Suprapubic skin (tissue), 4 donors: Measurements from ENCODE around the gene CAMK2G. TPM values are rescaled to one million over a fixed set of nuclear protein-coding genes. Genes with fewer than 3 reads are reported as not detected.

Source experiments
- DNase-seq, 2 donors: peaks; one replicate each; pipeline ENCODE4 v3.0.0-alpha.2; 2019; ENCODE audit warnings: low spot score in 2 of 2
- H3K27ac ChIP-seq: fragments of 200-600 bp; sonication (generic); one replicate; pipeline ENCODE4 v1.5.1; 2019
- H3K27me3 ChIP-seq: fragments of 200-600 bp; sonication (generic); one replicate; pipeline ENCODE4 v1.5.1; 2019
- H3K36me3 ChIP-seq: fragments of 200-600 bp; sonication (generic); one replicate; pipeline ENCODE4 v1.5.1; 2019
- H3K4me1 ChIP-seq: fragments of 200-600 bp; sonication (generic); one replicate; pipeline ENCODE4 v1.5.1; 2019
- H3K4me3 ChIP-seq: fragments of 200-600 bp; sonication (generic); one replicate; pipeline ENCODE4 v1.5.1; 2019; ENCODE audit warnings: mild to moderate bottlenecking
- H3K9me3 ChIP-seq: fragments of 200-600 bp; sonication (generic); one replicate; pipeline ENCODE4 v1.5.1; 2019
- CTCF ChIP-seq, 2 donors: fragments of 200-600 bp in 1 of 2; fragments of 450-650 bp in 1 of 2; sonication (generic) in 1 of 2; IDR thresholded peaks; one replicate each; pipeline ENCODE4 v1.5.1; 2016 to 2019; ENCODE audit warnings: antibody characterized with exemption in 2 of 2, mild to moderate bottlenecking in 1 of 2, moderate library complexity in 1 of 2
- EP300 ChIP-seq: sonication (generic); formaldehyde crosslinking; IDR thresholded peaks from one replicate; pipeline ENCODE4 v1.6.1; 2017; ENCODE audit warnings: antibody characterized with exemption
- POLR2A ChIP-seq, 2 donors: fragments of 450-650 bp; IDR thresholded peaks; one replicate each; pipeline ENCODE4 v1.6.1; 2017; ENCODE audit warnings: antibody characterized with exemption in 2 of 2, mild to moderate bottlenecking in 2 of 2, moderate library complexity in 2 of 2
- POLR2AphosphoS5 ChIP-seq, 3 donors: sonication (generic); formaldehyde crosslinking; IDR thresholded peaks; one replicate each; pipeline ENCODE4 v1.6.1; 2017; ENCODE audit warnings: antibody characterized with exemption in 3 of 3
- WGBS: methylation state at CpG from one replicate; pipeline ENCODE4 v1.1.5; 2018; 5-methylcytosine and 5-hydroxymethylcytosine counted together
- total RNA-seq, 4 donors: library from RNA; depleted of rRNA; stranded (reverse); fragments of >200 nt; gene quantifications; one replicate each; pipeline ENCODE4 v1.1.0, GENCODE V29; 2016

CAMK2G gene
- total RNA-seq, 4 donors from 2014 or later = 16.9 to 35.2 (median 20.6) TPM

- H3K36me3 ChIP-seq = peaks cover 100% of the 10 kb centered on the region
- TF ChIP-seq POLR2A (IDR thresholded peaks at IDR 0.05) = no peak
- TF ChIP-seq POLR2AphosphoS5 (IDR thresholded peaks at IDR 0.05) = no peak
- TF ChIP-seq EP300 = no peak
- TF ChIP-seq CTCF (IDR thresholded peaks at IDR 0.05) = peak; percentile 10 to 13
- no peaks in the 10 kb centered on the region for H3K27me3 ChIP-seq
- peak overlapping the region; percentile 64 for H3K27ac ChIP-seq
- WGBS = 74% methylated on average over 11 of the region's 11 CpGs
- H3K9me3 ChIP-seq = no peaks in the 10 kb centered on the region
- peaks cover 24% of the 10 kb centered on the region for H3K4me1 ChIP-seq
- H3K4me3 ChIP-seq = no peak overlapping the region
- no peak for DNase-seq
Observed at GRCh38 chr10:73802276-73802991, 71.9 kb downstream of the CAMK2G start.

GRCh38 chr10:73801253-73801590 is 73.1 kb downstream of the CAMK2G start:
- peaks cover 100% of the 10 kb centered on the region for H3K36me3 ChIP-seq
- H3K4me1 ChIP-seq = peaks cover 17% of the 10 kb centered on the region
- no peak for TF ChIP-seq POLR2AphosphoS5 (IDR thresholded peaks at IDR 0.05)
- TF ChIP-seq POLR2A (IDR thresholded peaks at IDR 0.05) = no peak
- no peak for TF ChIP-seq EP300
- TF ChIP-seq CTCF (IDR thresholded peaks at IDR 0.05) = no peak
- no peak overlapping the region for H3K4me3 ChIP-seq
- H3K27ac ChIP-seq = no peak overlapping the region
- DNase-seq = no peak
- H3K27me3 ChIP-seq = no peaks in the 10 kb centered on the region
- WGBS = 92% methylated on average over 13 of the region's 13 CpGs
- H3K9me3 ChIP-seq = no peaks in the 10 kb centered on the region

DNA sequence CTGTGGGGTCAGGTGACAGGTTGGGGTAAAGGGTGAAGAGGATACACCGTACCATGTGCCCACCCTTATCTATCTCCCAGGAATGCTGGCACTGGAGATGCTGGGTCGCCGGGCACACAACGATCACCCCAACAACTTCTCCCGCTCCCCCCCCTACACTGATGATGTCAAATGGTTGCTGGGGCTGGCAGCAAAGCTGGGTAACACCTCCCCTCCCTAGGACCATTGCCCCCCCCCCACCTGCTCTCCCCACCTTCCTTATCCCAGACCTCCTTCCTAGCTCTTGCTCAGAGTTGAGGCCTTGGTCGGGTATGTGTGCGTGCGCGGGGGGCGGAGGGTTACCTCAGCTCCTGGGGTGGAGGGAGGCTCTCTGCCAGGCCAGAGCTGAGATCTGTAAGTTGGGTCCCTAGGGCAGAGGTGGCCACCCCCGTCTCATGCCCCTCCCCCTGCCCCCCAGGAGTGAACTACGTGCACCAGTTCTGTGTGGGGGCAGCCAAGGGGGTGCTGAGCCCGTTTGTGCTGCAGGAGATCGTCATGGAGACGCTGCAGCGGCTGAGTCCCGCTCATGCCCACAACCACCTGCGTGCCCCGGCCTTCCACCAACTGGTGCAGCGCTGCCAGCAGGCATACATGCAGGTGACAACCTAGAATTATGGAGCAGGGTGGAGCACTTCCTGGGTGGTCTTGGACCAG is 73.6 kb downstream of the CAMK2G start:
- Histone ChIP-seq H3K36me3 (peaks cover 100% of the 10 kb centered on the region), H3K27me3 (no peaks in the 10 kb centered on the region), H3K27ac (no peak overlapping the region), H3K4me3 (no peak overlapping the region), H3K4me1 (peaks cover 17% of the 10 kb centered on the region), H3K9me3 (no peaks in the 10 kb centered on the region)
- no peak for TF ChIP-seq POLR2AphosphoS5 (IDR thresholded peaks at IDR 0.05)
- no peak for TF ChIP-seq EP300
- no peak for TF ChIP-seq POLR2A (IDR thresholded peaks at IDR 0.05)
- TF ChIP-seq CTCF (IDR thresholded peaks at IDR 0.05) = no peak
- DNase-seq = no peak
- WGBS = 70% methylated on average over 20 of the region's 20 CpGs

DNA sequence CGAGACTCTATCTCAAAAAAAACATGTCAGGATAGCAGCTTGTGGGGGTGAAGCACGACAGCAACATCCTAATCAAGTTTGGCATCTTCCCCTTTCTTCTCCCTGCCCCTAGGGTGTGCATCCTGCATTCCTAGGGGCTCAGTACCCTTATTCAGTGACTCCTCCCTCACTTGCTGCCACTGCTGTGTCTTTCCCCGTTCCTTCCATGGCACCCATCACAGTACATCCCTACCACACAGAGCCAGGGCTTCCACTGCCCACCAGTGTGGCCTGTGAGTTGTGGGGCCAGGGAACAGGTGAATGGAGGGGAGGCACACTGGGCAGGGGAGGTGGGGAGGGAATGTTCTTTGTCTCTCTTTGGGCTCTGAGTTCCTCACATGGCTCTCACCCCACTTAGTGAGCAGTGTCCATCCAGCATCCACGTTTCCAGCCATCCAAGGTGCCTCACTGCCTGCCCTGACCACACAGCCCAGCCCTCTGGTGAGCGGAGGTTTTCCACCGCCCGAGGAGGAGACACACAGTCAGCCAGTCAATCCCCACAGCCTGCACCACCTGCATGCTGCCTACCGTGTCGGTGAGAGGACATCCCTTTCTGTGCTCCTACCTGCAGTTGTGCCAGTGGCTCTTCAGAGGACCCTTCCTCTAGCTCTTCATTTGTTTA is 74.3 kb downstream of the CAMK2G start:
- Histone ChIP-seq H3K27ac (no peak overlapping the region), H3K27me3 (no peaks in the 10 kb centered on the region), H3K4me1 (peaks cover 17% of the 10 kb centered on the region), H3K9me3 (no peaks in the 10 kb centered on the region), H3K4me3 (no peak overlapping the region), H3K36me3 (peaks cover 100% of the 10 kb centered on the region)
- no peak for DNase-seq
- no peak for TF ChIP-seq POLR2AphosphoS5 (IDR thresholded peaks at IDR 0.05)
- TF ChIP-seq CTCF (IDR thresholded peaks at IDR 0.05) = no peak
- TF ChIP-seq POLR2A (IDR thresholded peaks at IDR 0.05) = no peak
- no peak for TF ChIP-seq EP300
- 72% methylated on average over 9 of the region's 9 CpGs for WGBS

- WGBS = 69% methylated on average over 10 of the region's 10 CpGs
- Histone ChIP-seq H3K36me3 (peaks cover 100% of the 10 kb centered on the region), H3K9me3 (no peaks in the 10 kb centered on the region), H3K4me3 (no peak overlapping the region), H3K4me1 (peaks cover 16% of the 10 kb centered on the region), H3K27ac (no peak overlapping the region), H3K27me3 (no peaks in the 10 kb centered on the region)
- TF ChIP-seq CTCF (IDR thresholded peaks at IDR 0.05) (no peak), POLR2A (IDR thresholded peaks at IDR 0.05) (no peak), POLR2AphosphoS5 (IDR thresholded peaks at IDR 0.05) (no peak), EP300 (no peak)
- DNase-seq = no peak
Observed at GRCh38 chr10:73798927-73799560, 75.3 kb downstream of the CAMK2G start.
